AG04449 (cell line): Measurements from ENCODE around the gene PDE11A.

Experiments
- CTCF ChIA-PET: fragments of 350-600 bp; formaldehyde crosslinking; extraction: SDS; loops from one replicate; lab custom pipeline; 2021; ENCODE audit warnings: antibody characterized with exemption; lab: Yijun Ruan, JAX
- POLR2A ChIA-PET: fragments of 400-600, 350-600 bp; formaldehyde crosslinking; extraction: SDS; loops from one replicate; lab custom pipeline; 2020; ENCODE audit warnings: antibody characterized with exemption, inconsistent platforms; lab: Yijun Ruan, JAX
- DNase-seq: peaks from one replicate; pipeline ENCODE4 v3.0.0-alpha.2; 2010; ENCODE audit warnings: low read depth, low spot score
- H3K4me3 ChIP-seq: 2 replicates; pipeline ENCODE4 v1.5.1; 2011; ENCODE audit warnings: low read depth, mild to moderate bottlenecking, control low read depth, low read length
- CTCF ChIP-seq: IDR thresholded peaks from one replicate; pipeline ENCODE4 v1.5.1; 2011; ENCODE audit warnings: mild to moderate bottlenecking, moderate library complexity, low read length, control low read depth, inconsistent platforms; ENCODE audit not compliant: insufficient read depth; ENCODE audit errors: missing control alignments

The PDE11A gene

GRCh38 chr2:178106053-178106452, 33.5 kb upstream of the PDE11A start:
- no peak overlapping the region for H3K4me3 ChIP-seq
- no peak for DNase-seq
- no peak for TF ChIP-seq CTCF
- CTCF ChIA-PET = interaction anchor here (1.1 to 3.3 kb wide), 5 partner anchors 9 to 313 kb away, joined by 4 to 13 read pairs (median 6); no protein-coding TSS in a partner anchor
- POLR2A ChIA-PET = no interaction called here

- ChIA-PET POLR2A (no interaction called here), CTCF (interaction anchor here (1.1 to 3.3 kb wide), 6 partner anchors 9 to 314 kb away, joined by 4 to 13 read pairs (median 6); no protein-coding TSS in a partner anchor)
- TF ChIP-seq CTCF = no peak
- H3K4me3 ChIP-seq = no peak overlapping the region
- DNase-seq = no peak
Measured at GRCh38 chr2:178105566-178105965, 33.0 kb upstream of the PDE11A start.

- POLR2A ChIA-PET = no interaction called here
Measured at GRCh38 chr2:178101321-178102079, 28.9 kb upstream of the PDE11A start.

GRCh38 chr2:178093471-178093870, 20.9 kb upstream of the PDE11A start:
- ChIA-PET CTCF (interaction anchor here (1.1 kb wide), 1 partner anchor 21 kb away, joined by 3 read pairs; the partner anchor contains the start of gene PDE11A), POLR2A (no interaction called here)
- no peak overlapping the region for H3K4me3 ChIP-seq
- TF ChIP-seq CTCF = no peak
- DNase-seq = no peak

More at GRCh38 chr2:178101321-178102079, 28.9 kb upstream of the PDE11A start:
- DNase-seq = no peak
- no peak overlapping the region for H3K4me3 ChIP-seq
- CTCF ChIA-PET = interaction anchor here (0.7 to 1.9 kb wide), 2 partner anchors 10 to 12 kb away, joined by 3 to 21 read pairs; partner anchors contain the start of gene RBM45
- TF ChIP-seq CTCF = no peak

GRCh38 chr2:178088774-178089270, 16.2 kb upstream of the PDE11A start:
- ChIA-PET CTCF (interaction anchor here (2.0 kb wide), 1 partner anchor 22 kb away, joined by 6 read pairs; no protein-coding TSS in a partner anchor), POLR2A (no interaction called here)
- H3K4me3 ChIP-seq = no peak overlapping the region
- no peak for TF ChIP-seq CTCF
- no peak for DNase-seq

- TF ChIP-seq CTCF = no peak
- no peak overlapping the region for H3K4me3 ChIP-seq
- ChIA-PET CTCF (interaction anchor here (1.2 to 2.1 kb wide), 3 partner anchors 29 to 335 kb away, joined by 3 to 5 read pairs (median 3); no protein-coding TSS in a partner anchor), POLR2A (no interaction called here)
- no peak for DNase-seq
Measured at GRCh38 chr2:178084273-178084672, 11.7 kb upstream of the PDE11A start.
